Rectal smooth muscle tissue (tissue), 1 donor: ENCODE data around the gene ANKRD44.

Experiments
- H3K27ac ChIP-seq: one replicate; pipeline ENCODE4 v1.7.0; 2013; ENCODE audit warnings: low read depth, low read length, inconsistent platforms
- H3K27me3 ChIP-seq: one replicate; pipeline ENCODE4 v1.7.0; 2013; ENCODE audit warnings: low read length; ENCODE audit not compliant: control insufficient read depth, insufficient read depth
- H3K36me3 ChIP-seq: one replicate; pipeline ENCODE4 v1.7.0; 2013; ENCODE audit warnings: low read length; ENCODE audit not compliant: control insufficient read depth, insufficient read depth
- H3K4me1 ChIP-seq: one replicate; pipeline ENCODE4 v1.7.0; 2013; ENCODE audit warnings: low read length; ENCODE audit not compliant: control insufficient read depth, insufficient read depth
- H3K4me3 ChIP-seq: one replicate; pipeline ENCODE4 v1.7.0; 2013; ENCODE audit warnings: low read length
- H3K9ac ChIP-seq: one replicate; pipeline ENCODE4 v1.7.0; 2013; ENCODE audit warnings: low read length

Gene ANKRD44

DNA sequence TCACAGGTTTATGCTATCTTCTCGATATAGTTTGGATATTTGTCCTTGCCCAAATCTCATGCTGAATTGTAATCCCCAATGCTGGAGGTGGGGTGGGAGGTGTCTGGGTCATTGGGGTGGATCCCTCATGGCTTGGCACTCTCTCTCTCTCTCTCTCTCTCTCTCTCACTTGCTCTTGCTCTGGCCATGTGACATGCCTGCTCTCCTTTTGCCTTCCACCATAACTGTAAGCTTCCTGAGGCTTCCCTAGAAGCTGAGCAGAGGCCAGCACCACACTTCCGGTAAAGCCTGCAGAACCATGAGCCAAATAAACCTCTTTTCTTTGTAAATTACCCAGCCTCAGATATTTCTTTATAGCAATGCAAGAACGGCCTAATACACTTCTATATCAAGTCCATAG, 342.8 kb downstream of the ANKRD44 start:
- Histone ChIP-seq H3K4me3 (no peak overlapping the region), H3K27me3 (no peaks in the 10 kb centered on the region), H3K27ac (no peak overlapping the region), H3K4me1 (no peaks in the 10 kb centered on the region), H3K36me3 (no peaks in the 10 kb centered on the region), H3K9ac (no peak overlapping the region)

- H3K27ac ChIP-seq = no peak overlapping the region
- no peaks in the 10 kb centered on the region for H3K4me1 ChIP-seq
- H3K9ac ChIP-seq = no peak overlapping the region
- no peaks in the 10 kb centered on the region for H3K27me3 ChIP-seq
- peak overlapping the region; percentile 6 for H3K4me3 ChIP-seq
- H3K36me3 ChIP-seq = no peaks in the 10 kb centered on the region
These were observed 343.5 kb downstream of the ANKRD44 start for GRCh38 chr2:196967116-196967515.

- H3K9ac ChIP-seq = no peak overlapping the region
- no peak overlapping the region for H3K27ac ChIP-seq
- no peak overlapping the region for H3K4me3 ChIP-seq
These were observed 344.5 kb downstream of the ANKRD44 start for GRCh38 chr2:196966061-196966460.

DNA sequence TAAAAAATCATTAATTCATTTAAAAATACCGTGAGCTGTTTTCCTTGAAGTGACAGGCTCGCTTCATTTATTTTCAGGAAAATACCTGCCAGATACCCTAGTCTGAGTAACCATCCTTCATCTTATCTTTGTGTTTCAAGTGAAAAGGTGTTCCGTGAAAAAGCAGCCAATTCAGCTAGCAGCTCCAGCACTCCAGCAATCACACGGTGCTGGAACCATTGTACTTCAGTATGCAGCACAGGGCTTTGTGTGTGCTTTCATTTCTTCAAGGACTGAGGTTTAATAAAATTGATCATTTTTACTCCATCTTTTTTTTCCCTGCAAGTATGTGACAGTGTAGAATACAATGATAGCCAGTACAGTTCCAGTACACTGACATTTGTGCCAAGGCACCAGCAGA, 344.9 kb downstream of the ANKRD44 start:
- Histone ChIP-seq H3K4me1 (no peaks in the 10 kb centered on the region), H3K27ac (no peak overlapping the region), H3K36me3 (no peaks in the 10 kb centered on the region), H3K9ac (no peak overlapping the region), H3K27me3 (no peaks in the 10 kb centered on the region), H3K4me3 (no peak overlapping the region)

More at GRCh38 chr2:196966061-196966460, 344.5 kb downstream of the ANKRD44 start:
- H3K4me1 ChIP-seq = no peaks in the 10 kb centered on the region
- H3K27me3 ChIP-seq = no peaks in the 10 kb centered on the region
- no peaks in the 10 kb centered on the region for H3K36me3 ChIP-seq

DNA sequence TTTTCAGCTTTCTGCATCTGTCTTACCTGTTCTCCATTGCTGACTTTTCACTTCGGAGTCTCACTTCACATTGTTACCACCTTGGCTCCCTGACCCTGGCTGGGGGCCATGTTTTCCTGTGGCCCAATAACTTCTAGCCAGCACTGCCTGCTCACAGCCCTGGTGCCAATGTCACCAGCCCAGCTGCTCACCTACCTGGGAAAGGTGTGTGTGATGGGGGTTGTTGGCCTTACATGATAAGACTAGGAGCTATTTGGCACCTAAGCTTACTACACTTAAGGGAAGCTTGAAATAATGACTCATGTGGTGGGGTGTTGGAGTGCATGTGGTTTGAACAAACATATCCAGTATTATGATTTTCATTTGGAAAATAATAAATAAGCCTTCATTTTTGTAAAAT, 346.6 kb downstream of the ANKRD44 start:
- Histone ChIP-seq H3K36me3 (no peaks in the 10 kb centered on the region), H3K27ac (no peak overlapping the region), H3K27me3 (no peaks in the 10 kb centered on the region), H3K9ac (no peak overlapping the region), H3K4me1 (no peaks in the 10 kb centered on the region), H3K4me3 (no peak overlapping the region)

DNA sequence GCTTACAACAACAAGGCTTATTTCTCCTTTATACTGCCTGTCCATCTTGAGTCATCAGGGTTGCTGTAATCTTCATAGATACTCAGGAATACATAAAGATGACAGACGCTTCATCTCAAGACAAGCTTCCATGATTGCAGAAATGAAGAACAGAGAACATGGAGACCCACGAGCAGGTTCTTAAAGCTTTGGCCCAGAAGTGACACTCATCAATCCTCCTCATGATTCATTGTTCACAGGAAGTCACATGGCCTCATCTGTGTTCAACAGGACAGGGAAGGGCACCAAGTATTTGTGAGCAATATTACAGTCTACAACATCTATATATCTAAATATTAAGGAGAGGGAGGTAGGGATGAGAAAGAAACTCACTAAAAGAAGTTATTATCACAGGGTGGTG, 347.5 kb downstream of the ANKRD44 start:
- Histone ChIP-seq H3K36me3 (no peaks in the 10 kb centered on the region), H3K9ac (no peak overlapping the region), H3K27me3 (no peaks in the 10 kb centered on the region), H3K4me3 (no peak overlapping the region), H3K4me1 (no peaks in the 10 kb centered on the region), H3K27ac (no peak overlapping the region)

DNA sequence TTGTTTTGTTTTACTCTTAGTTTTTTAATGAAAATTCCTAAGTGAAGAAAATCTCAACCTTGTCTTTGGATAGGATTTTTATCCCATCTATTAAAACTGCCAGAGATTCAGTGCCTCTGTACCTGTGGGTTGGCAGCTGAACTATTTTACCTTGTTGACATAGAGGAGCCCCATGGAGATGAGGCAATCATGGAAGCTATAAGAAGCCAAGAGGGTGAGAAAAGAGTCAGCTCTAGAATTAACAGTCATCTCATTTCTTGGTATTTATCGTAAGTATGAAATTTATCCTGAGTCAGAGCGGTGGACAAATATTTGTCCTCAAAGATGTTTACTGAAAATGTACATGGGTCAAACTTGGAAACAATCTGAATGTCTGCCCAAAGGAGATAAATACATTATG, 348.3 kb downstream of the ANKRD44 start:
- no peaks in the 10 kb centered on the region for H3K27me3 ChIP-seq
- H3K4me1 ChIP-seq = no peaks in the 10 kb centered on the region
- H3K36me3 ChIP-seq = no peaks in the 10 kb centered on the region
- H3K4me3 ChIP-seq = no peak overlapping the region
- H3K9ac ChIP-seq = no peak overlapping the region
- no peak overlapping the region for H3K27ac ChIP-seq

GRCh38 chr2:196961889-196962288, 348.7 kb downstream of the ANKRD44 start:
- Histone ChIP-seq H3K9ac (no peak overlapping the region), H3K4me3 (no peak overlapping the region), H3K4me1 (no peaks in the 10 kb centered on the region), H3K27me3 (no peaks in the 10 kb centered on the region), H3K27ac (no peak overlapping the region), H3K36me3 (no peaks in the 10 kb centered on the region)

- Histone ChIP-seq H3K36me3 (no peaks in the 10 kb centered on the region), H3K4me3 (no peak overlapping the region), H3K27ac (no peak overlapping the region), H3K27me3 (no peaks in the 10 kb centered on the region), H3K4me1 (no peaks in the 10 kb centered on the region), H3K9ac (no peak overlapping the region)
These were observed 350.7 kb downstream of the ANKRD44 start for GRCh38 chr2:196959734-196960338.

DNA sequence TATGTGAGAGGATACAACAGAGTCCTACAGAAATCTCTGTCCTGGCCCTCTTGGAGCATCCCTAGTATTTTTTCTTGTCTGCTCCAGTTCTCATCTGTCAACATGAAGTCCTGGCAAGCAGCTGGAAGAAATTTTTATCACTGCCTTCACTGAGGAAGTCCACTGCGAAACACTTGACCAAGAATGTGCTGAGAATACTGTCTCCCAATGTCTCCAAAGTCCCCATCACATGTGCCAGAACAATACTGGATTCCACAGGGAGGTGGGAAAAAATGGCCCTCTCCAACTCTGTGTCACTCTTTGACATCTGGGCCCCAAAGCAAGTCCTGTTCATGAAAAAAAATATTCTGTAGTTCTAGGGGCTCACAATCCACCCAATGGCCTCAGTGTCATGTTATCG, 351.3 kb downstream of the ANKRD44 start:
- Histone ChIP-seq H3K4me1 (no peaks in the 10 kb centered on the region), H3K36me3 (no peaks in the 10 kb centered on the region), H3K27ac (no peak overlapping the region), H3K9ac (no peak overlapping the region), H3K4me3 (no peak overlapping the region), H3K27me3 (no peaks in the 10 kb centered on the region)

- no peak overlapping the region for H3K9ac ChIP-seq
- no peaks in the 10 kb centered on the region for H3K27me3 ChIP-seq
- H3K27ac ChIP-seq = no peak overlapping the region
- H3K36me3 ChIP-seq = no peaks in the 10 kb centered on the region
- no peak overlapping the region for H3K4me3 ChIP-seq
- no peaks in the 10 kb centered on the region for H3K4me1 ChIP-seq
These were observed 352.6 kb downstream of the ANKRD44 start for GRCh38 chr2:196957881-196958525.

- Histone ChIP-seq H3K9ac (no peak overlapping the region), H3K4me1 (no peaks in the 10 kb centered on the region)
These were observed 353.1 kb downstream of the ANKRD44 start for GRCh38 chr2:196957442-196957841.

DNA sequence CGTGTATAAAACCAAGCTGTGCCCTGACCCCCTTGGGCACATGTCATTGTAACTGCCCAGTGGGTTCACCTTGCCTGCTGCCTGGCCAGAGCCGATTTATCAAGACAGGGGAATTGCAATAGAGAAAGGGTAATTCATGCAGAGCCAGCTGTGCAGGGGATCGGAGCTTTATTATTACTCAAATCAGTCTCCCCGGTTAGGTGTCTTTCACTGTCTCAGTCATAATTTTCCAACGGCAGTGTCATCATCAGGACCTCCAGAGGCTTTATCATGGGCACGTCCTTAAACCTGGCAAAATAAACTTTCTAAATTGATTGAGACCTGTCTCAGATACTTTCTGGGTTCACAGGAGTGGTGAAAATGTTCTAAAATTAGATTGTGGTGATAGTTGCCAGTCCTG, 354.5 kb downstream of the ANKRD44 start:
- Histone ChIP-seq H3K27me3 (no peaks in the 10 kb centered on the region), H3K4me3 (no peak overlapping the region), H3K27ac (no peak overlapping the region), H3K36me3 (no peaks in the 10 kb centered on the region), H3K9ac (no peak overlapping the region), H3K4me1 (no peaks in the 10 kb centered on the region)

More at GRCh38 chr2:196957442-196957841, 353.1 kb downstream of the ANKRD44 start:
- Histone ChIP-seq H3K4me3 (no peak overlapping the region), H3K27ac (no peak overlapping the region), H3K36me3 (no peaks in the 10 kb centered on the region), H3K27me3 (no peaks in the 10 kb centered on the region)
